NCI-H2029 (cell line): ENCODE results near the gene QKI.
"Not testable (repeated sequence)": the region's sequence is repeated elsewhere in the genome, so short reads cannot be mapped to it uniquely, and the experiment has no call there.

Experiments
- DNase-seq: peaks from one replicate; lab custom pipeline; 2025; lab: John Stamatoyannopoulos, UW

QKI gene

GRCh38 chr6:163579880-163580295 lies 165.4 kb downstream of the QKI start:
- DNase-seq = peak; percentile 23

GRCh38 chr6:163580311-163581030 lies 166.0 kb downstream of the QKI start:
- DNase-seq = no peak

DNA sequence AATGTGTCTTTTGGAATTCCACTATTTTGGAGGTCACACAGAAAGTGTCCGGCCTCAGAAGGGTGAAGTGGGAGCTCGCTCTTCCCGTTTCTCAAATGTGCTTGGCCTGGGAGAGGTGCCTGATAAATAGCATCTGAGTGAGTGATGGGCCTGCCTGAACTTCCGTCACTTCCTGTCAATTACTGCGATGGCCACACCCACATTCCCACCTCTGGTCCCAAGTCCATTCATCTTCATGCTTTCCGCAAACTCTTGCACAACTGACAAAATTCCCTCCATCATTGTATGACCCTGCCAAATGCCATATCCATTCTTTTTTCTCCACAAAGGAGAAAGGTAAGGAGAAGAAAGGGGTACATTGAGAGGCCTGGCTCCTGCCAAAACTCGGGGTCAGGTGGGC lies 169.0 kb downstream of the QKI start:
- DNase-seq = no peak

DNA sequence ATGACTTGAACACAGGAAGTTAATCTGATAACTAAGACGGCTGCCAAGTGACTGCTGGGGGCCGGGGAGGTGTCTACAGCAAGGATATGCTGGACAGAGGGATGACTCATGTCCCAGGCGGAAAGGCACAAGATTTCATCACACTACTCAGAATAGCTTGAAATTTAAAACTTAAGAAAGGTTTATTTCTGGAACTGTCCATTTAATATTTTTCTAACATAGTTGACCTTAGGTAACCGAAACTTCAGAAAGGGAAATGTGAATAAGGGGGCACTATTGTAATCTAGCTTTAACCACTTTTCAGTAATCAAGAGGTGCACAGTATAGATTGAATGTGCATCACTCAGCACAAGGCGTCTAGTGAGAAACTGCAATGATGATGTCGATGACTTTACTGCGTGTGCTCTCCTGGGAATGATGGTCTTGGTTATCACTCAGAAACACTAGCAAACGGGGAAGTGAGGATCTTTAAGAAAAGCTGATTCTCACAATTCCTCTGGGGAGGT lies 171.5 kb downstream of the QKI start:
- DNase-seq = no peak

DNA sequence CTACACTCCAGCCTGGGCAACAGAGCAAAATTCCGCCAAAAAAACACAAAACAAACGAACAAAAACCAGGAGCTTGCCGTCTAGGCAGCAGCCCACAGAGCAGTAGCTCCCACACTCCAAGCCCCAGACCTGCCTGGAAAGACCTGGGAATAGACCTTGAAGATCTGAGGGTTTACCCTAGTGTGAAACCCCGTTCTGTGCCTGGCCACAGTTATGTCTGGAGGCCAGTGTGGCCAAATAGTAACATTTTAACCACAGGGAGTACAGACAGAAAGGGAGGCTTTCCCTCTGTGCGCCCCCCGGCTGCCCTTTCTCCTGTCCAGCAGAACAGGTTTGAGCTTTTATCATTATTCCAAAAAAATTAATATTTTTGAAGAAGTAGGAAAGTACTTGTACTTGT lies 172.4 kb downstream of the QKI start:
- no peak for DNase-seq

- no peak for DNase-seq
Measured at GRCh38 chr6:163588220-163588919, 173.9 kb downstream of the QKI start.

DNA sequence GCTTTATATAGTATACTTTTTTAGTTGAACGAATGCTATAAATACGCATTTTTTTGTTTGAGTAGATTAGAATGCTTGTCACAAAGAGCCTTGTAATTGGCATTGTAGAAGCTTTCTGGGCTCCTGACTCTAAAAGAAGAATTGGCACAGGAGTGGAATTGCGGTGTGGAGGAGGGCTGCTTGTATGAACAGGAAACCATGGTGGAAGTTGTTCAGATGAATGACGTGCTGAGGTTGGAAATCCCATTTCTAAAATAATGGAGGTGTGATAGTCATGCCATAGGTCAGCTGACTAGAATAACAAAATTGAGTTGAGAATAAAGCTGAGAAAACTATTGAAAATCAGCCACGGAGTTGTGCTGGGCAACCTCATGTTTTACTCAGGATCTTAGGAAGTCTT lies 174.9 kb downstream of the QKI start:
- DNase-seq = no peak

GRCh38 chr6:163590132-163590531 lies 175.6 kb downstream of the QKI start:
- DNase-seq = not testable (repeated sequence)

DNA sequence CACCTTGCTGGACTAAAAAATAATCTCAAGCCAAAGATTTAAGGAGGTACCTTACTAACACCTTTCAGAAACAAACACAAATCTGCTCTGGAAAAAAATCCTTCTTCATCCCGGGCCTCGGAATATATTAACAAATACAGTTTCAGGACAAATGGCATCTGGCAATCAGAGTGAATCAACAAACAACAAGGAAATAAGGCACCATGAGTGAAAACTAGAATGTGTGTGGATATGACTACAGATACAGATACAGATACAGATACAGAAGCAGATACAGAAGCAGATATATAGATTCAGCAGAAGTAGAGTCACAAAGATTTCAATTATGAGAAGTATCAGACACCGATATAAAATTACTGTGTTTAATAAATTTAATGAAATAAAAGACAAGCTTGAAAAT lies 178.4 kb downstream of the QKI start:
- DNase-seq = no peak

- DNase-seq = no peak
Measured at GRCh38 chr6:163596174-163596573, 181.7 kb downstream of the QKI start.

DNA sequence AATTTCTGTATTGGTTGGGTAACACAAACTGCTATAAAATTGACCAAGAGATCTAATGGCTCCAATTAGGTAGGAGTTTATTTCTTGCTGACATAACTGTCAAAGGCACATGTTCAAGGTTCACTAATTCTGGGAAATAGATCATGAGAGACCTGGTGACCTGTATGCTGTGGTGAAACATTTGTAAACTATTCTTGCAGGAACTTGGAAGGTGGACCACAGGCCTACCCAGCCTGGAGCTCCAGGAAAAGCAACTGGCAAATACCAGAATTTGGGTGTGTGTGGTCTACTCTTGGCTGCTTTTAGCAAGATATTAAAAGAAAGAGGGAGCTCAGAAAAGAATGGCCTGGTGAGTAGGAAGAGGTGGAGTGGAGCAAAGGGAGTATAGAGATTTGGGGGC lies 184.6 kb downstream of the QKI start:
- DNase-seq = no peak

DNA sequence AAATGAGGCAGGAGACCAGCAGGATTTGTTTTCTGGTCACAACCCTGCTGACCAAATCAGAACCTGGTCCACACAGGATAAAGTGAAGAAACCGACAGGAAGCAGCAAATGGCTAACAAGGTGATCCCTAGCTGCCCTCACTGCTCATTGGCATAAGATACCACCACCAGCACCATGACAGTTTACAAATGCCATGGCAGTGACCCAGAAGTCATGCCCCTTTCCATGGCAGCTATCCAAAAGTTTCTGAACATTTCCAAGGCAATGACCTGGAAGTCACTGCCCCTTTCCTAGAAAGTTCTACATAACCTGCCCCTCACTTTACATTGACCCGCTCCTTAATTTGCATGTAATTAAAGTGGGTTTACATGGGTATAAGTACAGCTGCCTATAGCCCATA lies 185.2 kb downstream of the QKI start:
- no peak for DNase-seq

- no peak for DNase-seq
Measured at GRCh38 chr6:163600331-163600730, 185.8 kb downstream of the QKI start.

GRCh38 chr6:163600781-163601180 lies 186.3 kb downstream of the QKI start:
- no peak for DNase-seq

- DNase-seq = no peak
Measured at GRCh38 chr6:163602851-163603250, 188.3 kb downstream of the QKI start.

GRCh38 chr6:163603395-163603794 lies 188.9 kb downstream of the QKI start:
- no peak for DNase-seq

DNA sequence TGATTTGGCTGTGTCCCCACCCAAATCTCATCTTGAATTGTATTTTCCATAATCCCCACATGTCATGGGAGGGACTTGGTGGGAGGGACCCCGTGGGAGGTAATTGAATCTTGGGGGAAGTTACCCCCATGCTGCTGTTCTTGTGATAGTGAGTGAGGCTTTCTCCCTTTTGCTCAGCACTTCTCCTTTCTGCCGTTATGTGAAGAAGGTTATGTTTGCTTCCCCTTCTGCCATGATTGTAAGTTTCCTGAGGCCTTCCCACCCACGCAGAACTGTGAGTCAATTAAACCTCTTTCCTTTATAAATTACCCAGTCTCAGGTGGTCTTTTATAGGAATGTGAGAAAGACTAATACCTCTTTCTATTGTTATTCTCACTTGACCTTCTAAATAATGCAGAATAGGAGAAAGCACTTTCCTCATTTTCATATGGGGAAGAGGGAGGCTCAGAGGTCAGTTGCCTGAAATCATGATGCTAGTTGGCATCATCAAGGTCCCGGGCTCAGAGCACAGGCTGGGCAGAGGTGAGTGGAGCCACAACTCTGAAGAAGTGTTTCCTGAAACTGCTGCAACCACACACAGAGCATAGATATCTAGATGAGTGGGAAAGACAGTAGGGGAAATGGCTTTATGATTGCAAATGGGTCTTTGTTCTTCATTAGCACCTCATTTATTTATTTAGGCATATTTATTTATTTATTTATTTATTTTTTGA lies 191.0 kb downstream of the QKI start:
- no peak for DNase-seq

- no peak for DNase-seq
Measured at GRCh38 chr6:163607792-163608191, 193.3 kb downstream of the QKI start.

DNA sequence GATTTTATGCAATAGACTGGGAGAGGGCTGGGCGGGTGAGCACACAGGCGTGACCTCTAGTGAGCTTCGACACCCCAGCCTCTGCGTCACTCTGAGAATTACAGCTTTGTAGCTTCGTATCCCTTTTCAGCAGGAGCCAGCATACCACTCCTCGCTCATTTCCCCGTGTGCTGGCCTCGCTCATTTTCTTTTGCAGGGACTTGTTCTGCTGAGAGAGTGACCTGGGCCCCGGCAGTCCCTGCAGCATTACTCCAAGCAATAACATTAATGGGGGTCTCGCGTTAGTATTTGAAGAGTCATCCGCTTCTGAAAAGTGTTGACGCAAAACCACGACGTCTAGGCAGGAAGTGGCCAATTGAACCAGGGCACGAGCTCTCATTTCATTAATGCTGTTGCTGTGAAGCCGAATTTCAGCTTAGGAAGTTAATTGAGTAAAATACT lies 193.7 kb downstream of the QKI start:
- no peak for DNase-seq

- no peak for DNase-seq
Measured at GRCh38 chr6:163612200-163612599, 197.7 kb downstream of the QKI start.

GRCh38 chr6:163613025-163613424 lies 198.5 kb downstream of the QKI start:
- no peak for DNase-seq

GRCh38 chr6:163613668-163614067 lies 199.2 kb downstream of the QKI start:
- no peak for DNase-seq

DNA sequence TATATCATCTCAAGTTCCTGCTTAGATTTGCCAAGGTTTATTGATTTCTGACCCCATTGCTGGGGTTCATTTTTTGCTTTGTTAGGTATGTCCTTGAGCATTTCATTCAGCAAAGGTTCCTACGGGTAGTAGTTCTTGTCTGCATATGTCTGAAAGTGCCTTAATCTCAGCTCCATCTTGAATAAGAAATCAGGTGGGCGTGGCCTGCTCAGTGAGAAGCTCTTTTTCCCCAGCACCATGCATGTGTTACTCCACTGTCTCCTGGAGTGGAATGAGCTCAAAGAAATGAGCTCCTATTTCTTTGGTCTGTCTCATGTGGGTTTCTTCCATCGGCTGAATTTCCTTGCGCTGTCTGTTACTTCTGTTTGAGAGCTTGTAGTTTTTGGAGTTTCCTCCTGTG lies 201.9 kb downstream of the QKI start:
- no peak for DNase-seq
